SK-N-DZ (cell line): Measurements from ENCODE around the gene RANBP17. TPM values are rescaled to one million over a fixed set of nuclear protein-coding genes. Genes with fewer than 3 reads are reported as not detected.
A peak's percentile ranks its signal among the peaks of the same experiment; 100 is the strongest.
"Not testable (repeated sequence)": the region's sequence is repeated elsewhere in the genome, so short reads cannot be mapped to it uniquely, and the experiment has no call there.

Experiments
- DNase-seq: peaks from one replicate; pipeline ENCODE4 v3.0.0-alpha.2; 2015; ENCODE audit warnings: low spot score
- polyA plus RNA-seq, 2 experiments: library from polyadenylated mRNA; depleted of rRNA; stranded (reverse); fragments of >200 nt; gene quantifications; 2 replicates each; pipeline ENCODE4 v1.2.3, GENCODE V29; 2014

RANBP17 gene
- 14.4 and 29.5 TPM in 2 replicates for polyA plus RNA-seq (2014; cell fraction: cytosol; rRNA removed)
- 59.4 and 67.9 TPM in 2 replicates for polyA plus RNA-seq (2014; cell fraction: nucleus; rRNA removed)

GRCh38 chr5:170861917-170862766 is at the start of gene RANBP17:
TSS of gene RANBP17 (plus strand) at chr5:170862018.
- DNase-seq = peak; percentile 79

GRCh38 chr5:170813231-170813630 is 48.6 kb upstream of the RANBP17 start:
- no peak for DNase-seq

DNA sequence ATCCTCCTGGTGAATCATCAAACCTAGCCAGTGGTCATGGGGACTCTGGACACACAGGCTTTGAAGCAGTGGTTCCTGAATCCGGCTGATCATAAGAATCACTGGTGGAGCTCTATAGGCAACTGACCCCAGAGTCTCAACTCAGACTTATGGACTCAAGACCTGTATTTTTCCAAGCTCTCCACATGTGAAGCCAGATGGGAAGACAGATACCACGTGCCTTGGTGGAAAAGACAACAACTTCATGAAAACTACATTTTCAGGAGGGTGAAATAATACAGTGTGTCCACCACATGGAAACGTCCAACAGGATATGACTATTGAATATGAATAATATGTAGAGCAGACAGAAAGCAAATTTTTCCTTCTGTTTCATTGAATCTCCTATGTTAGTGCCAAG is 44.6 kb upstream of the RANBP17 start:
- no peak for DNase-seq

- no peak for DNase-seq
Observed at GRCh38 chr5:170818232-170818631, 43.6 kb upstream of the RANBP17 start.

DNA sequence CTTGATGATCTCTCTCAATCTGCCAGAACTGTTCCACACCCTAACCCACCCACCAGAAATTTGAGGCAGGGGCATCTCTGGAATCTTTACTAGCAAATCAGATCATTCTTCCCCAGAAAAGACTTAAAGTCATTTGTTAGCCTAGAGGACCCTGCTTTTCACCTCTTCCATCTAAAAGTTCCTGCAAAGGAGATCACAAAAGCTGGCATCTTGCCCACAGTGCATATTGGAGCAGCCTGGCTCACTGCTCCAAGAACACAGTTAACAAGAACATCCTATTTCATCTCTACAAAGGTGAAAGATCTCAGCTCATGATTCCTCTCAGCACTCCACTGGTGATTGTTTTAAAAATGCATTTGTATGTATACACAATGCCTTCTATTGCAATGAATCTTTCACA is 42.0 kb upstream of the RANBP17 start:
- no peak for DNase-seq

GRCh38 chr5:170821257-170821800 is 40.5 kb upstream of the RANBP17 start:
- no peak for DNase-seq

DNA sequence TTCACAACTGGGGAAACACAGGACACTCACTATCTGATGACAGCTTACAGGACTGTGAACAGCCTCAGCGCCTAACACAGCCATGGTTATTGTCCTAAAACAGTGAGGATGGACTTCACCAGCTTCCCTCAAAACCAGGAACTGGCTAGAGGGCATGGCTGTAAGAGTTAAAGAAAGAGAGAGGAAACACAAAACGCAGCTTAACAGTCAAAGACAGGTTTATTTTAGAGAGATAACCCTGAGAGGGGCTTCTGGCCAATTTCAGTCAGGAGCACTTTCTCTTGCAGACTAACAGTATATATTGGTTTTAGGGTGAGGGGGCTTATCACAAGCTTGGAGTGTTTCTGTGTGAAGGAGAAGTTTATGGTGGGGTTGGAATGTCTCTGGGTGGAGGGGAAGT is 35.7 kb upstream of the RANBP17 start:
- DNase-seq = no peak

DNA sequence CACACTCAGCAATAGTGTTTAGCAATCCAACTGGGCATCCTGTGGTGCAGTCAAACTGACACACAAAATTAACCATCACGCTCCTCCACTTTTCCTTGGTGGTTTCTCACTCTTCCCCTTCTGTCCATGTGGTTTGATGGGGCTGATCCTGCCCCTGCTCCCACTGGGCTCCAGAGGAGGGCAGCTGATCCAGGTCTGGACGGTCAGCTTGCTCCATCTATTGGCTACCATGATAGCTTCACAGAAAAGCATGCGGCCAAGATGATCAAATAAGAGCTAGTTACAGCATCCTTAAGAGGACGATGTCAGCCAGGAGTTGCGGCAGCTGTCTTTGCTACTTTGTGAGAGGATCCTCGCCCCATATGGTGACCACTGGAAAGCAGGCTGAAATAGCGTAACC is 29.6 kb upstream of the RANBP17 start:
- peak; percentile 40 for DNase-seq

DNA sequence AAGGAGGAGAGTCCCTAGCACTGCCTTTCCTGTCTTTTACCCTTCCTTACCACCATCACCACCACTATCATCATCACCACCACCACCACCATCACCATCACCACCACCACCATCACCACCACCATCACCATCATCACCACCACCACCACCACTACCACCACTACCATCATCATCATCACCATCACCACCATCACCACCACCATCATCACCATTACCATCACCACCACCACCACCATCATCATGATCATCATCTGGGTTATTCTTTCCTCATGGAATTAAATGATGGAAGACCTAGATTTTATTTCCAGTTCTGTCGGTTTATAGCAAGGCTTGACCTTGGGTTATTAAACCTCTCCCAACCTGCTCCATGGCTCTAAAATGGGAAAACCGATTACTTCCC is 27.8 kb upstream of the RANBP17 start:
- not testable (repeated sequence) for DNase-seq

- DNase-seq = no peak
Observed at GRCh38 chr5:170836226-170836625, 25.6 kb upstream of the RANBP17 start.

- DNase-seq = no peak
Observed at GRCh38 chr5:170843870-170844269, 17.9 kb upstream of the RANBP17 start.

- DNase-seq = no peak
Observed at GRCh38 chr5:170844651-170845050, 17.2 kb upstream of the RANBP17 start.

- peak; percentile 15 for DNase-seq
Observed at GRCh38 chr5:170846416-170846815, 15.4 kb upstream of the RANBP17 start.

GRCh38 chr5:170846846-170847245 is 15.0 kb upstream of the RANBP17 start:
- DNase-seq = no peak

- DNase-seq = no peak
Observed at GRCh38 chr5:170848033-170848432, 13.8 kb upstream of the RANBP17 start.

DNA sequence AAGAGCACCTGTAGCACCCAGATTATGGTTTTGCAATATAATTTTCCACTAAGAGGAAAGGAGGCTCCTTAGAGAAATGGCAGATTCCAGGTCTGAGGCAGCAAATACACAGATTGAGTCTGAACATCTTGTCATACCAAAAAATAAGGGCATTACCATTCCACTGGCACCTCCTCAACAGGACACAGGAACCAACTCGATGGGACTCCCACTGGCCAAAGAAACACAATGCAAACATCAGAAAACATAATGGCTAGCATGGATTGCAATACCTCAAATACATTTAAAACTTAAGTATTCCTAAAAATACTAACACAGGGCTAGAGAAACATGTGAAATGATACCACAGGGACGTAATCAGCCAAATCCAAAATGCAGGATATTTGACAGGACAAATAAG is 12.4 kb upstream of the RANBP17 start:
- DNase-seq = no peak

- no peak for DNase-seq
Observed at GRCh38 chr5:170854566-170854965, 7.3 kb upstream of the RANBP17 start.

DNA sequence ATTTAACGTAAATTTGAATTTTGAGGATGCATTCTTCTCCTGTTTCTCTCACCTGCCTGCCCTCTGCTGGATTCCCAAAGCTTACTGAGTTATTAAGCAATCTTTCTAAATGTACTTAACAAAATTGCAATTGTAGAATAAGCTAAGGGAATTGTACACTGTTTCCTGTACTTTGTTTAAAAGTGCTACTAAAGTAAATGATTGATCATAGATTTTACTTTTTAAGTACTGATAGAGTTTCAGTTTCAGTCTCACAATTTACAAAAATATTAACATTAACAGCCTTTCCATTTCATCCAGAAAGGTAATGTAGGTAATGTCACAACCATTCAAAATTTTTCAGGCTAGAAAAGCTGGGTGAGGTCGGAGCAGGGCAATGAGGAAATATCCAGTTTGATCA is 4.8 kb upstream of the RANBP17 start:
- no peak for DNase-seq

DNA sequence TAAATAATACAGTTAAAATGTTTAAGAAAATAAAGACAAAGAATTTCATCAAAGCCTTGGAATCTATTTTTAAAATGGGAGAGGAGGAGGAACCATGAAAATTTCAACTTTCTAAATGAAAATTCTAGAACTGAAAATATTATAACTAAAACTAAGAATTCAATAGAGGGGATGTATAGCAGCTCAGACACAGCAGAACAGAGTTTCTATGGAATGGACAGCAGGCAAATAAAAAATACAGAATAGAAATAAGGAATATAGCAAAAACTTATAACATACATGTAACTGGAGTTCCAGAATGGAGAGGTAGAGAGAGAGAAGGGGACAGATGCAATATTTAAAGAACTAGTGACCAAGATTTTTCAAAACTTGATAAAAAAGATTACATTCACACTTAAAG is 1.4 kb upstream of the RANBP17 start:
- DNase-seq = no peak

DNA sequence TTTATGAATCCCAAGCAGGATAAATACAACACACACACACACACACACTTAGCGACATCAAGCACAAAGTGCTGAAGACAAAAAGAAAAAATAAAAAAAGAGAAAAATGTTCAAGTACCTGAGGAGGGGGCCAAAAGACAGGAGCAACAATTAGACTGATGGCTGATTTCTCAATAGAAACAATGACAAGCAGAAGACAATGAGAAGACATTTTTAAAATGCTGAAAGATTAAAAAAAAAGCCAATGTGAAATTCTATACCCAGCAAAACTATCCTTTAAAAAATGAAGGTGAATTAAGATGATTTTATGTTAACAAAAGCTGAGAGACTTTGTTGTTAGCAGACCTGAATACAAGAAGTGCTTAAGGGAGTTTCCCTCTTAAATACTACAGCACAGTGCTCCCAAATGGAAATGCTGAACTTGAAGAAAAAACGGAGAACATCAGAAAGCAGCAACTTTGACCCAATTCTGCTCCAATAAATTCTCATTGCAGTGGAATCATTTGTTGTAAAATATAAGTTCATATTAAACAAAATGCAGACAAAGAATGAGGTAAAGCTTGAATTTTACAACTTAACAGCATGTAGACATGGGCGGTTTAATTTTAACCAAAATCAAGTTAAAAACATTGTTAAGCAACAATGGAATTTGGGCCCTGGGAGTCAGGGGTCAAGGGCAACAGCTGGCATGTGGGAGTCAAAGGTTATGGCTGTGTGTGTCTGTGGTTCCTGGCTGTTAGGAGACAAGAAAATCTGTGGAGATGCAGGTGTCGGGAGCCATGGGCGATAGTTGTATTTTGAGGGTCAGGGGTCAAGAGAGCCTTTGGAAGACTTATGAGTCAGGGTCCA is 776 bp upstream of the RANBP17 start:
- DNase-seq = no peak

DNA sequence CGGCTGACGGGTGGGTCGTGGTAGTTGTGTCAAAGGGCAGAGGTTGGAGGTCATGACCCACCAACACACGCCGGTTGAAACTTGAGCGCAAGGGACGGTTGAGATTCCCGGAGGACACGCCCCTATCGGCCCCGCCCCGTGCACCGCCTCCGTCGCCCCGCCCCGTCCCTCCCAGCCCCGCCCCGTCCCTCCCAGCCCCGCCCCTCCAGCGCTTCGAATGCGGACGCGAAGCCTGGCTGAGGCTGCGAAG is 226 bp upstream of the RANBP17 start:
- no peak for DNase-seq

GRCh38 chr5:170863646-170864045 is 1.8 kb downstream of the RANBP17 start:
- no peak for DNase-seq

GRCh38 chr5:170865622-170866021 is 3.8 kb downstream of the RANBP17 start:
- no peak for DNase-seq
